ENCODE measurements around the gene TARBP1.

DNA sequence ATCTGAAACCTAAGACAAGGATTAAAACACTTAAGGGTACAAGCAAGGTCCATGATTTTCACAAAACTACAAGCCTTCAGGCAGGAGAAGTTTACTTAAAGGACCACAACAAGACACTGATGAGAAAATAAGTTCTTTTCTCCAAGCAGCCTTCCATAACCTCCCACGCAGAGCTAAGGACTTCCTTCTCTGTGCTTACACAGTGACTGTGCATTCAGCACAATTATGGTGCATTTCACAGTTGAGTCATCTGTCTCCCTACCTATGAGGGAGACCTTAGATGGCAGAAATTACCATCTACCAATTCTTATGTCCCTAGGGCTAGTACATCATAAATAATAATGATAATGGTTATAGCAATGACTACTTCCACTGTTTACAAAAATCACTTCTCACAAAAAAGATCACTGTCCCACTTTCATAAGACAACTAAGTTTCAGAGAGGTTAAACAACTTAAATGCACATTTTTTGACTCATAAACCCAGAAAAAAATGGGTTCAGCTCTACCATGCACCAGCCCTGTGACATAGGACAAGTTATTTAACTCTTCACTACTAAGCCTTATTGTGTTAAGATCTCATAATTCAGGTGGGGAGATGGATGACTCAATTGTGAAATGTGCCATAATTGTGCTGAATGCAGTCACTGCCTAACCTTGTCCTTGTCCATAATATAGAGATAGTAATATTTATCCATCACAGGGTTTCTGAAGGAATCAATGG is 45.3 kb downstream of the TARBP1 start:
- no peak for TF ChIP-seq CTCF (IDR thresholded peaks at IDR 0.05)
- no peak for TF ChIP-seq POLR2AphosphoS5 (IDR thresholded peaks at IDR 0.05)
- TF ChIP-seq EP300 (IDR thresholded peaks at IDR 0.05; ENCODE audit: low read depth): no peak
- no peak for TF ChIP-seq POLR2A (IDR thresholded peaks at IDR 0.05)

All from transverse colon (tissue), 4 donors.